Hematopoietic multipotent progenitor cell treated with erythropoietin and hydrocortisone succinate and interleukin-3 and kit ligand, for 6 days (in vitro differentiated cells): Measurements from ENCODE around the gene A4GALT.

Experiments
- DNase-seq: peaks from one replicate; pipeline ENCODE4 v3.0.0-alpha.2; 2015

Gene A4GALT

DNA sequence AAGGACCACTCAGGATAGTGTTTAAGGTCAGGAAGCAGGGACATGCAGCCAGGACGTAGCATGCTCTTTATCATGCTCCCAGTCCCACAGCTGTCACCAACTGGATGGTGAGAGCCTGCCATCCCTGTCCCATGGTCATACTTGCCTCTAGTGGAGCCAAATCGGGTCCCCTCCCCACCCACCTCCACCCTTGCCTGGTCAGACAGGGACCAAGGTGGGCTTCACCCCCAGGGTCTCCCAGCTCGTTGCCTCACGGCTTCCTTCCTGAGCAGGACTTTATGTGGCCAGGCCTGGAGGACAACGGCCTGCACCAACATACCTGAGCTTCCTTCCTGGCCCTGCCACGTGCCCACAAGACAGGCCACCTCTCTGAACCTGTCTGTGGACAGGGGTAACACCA, 19.8 kb downstream of the A4GALT start:
- DNase-seq: no peak

GRCh38 chr22:42700355-42700754, 20.3 kb downstream of the A4GALT start:
- no peak for DNase-seq

GRCh38 chr22:42699976-42700352, 20.7 kb downstream of the A4GALT start:
- no peak for DNase-seq

DNA sequence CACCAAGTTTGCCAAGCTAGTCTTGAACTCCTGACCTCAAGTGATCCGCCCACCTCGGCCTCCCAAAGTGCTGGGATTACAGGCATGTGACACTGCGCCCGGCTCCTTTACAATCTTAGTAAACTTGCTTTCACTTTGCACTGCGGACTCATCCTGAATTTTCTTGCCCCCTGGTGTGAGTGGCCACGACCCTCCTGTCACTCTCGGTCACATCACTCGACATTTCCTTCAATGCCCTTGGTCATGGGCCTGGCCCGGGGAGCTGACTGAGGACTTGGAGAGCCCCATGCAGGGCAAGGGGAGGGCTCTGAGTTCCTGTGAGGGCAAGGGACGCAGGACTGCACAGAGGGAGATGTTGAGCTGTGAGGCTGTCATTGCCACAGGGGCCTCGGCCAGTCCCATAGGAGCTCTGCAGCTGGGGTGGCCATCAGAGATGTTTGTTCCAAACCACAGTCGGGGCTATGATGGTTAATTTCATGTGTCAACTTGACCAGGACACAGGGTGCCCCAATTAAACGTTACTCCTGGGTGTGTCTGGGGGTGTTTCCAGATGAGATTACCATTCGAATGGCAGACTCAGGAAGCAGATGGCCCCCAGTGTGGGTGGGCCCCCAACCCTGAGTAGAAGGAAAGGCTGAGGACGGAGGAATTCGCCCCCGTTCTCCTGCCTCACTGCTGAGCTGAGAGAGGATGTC, 21.2 kb downstream of the A4GALT start:
- peak; percentile 55 for DNase-seq

GRCh38 chr22:42697542-42698013, 23.1 kb downstream of the A4GALT start:
- no peak for DNase-seq

- no peak for DNase-seq
These were observed 24.2 kb downstream of the A4GALT start for GRCh38 chr22:42696331-42696967.

DNA sequence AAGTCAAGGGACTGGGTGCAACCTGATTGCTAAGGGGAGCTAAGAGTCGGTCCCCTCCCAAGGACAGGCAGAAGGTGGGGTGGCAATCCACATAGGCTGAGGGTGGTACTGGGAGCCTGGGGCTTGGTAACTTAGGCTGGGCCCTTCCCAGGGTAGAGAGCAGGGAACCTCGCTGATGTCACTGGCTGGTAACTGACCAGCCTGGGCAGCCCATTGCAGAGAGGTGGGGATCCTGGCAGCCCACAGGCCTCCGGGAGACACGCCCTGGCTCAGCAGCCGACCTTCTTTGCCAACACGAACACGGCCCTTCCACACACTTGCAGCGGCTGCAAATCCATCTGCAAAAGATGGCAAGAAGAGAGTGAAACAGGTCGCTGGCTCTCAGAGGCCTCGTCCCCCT, 25.4 kb downstream of the A4GALT start:
- DNase-seq: no peak

- no peak for DNase-seq
These were observed 26.6 kb downstream of the A4GALT start for GRCh38 chr22:42693763-42694683.

- DNase-seq: no peak
These were observed 27.5 kb downstream of the A4GALT start for GRCh38 chr22:42693055-42693762.

DNA sequence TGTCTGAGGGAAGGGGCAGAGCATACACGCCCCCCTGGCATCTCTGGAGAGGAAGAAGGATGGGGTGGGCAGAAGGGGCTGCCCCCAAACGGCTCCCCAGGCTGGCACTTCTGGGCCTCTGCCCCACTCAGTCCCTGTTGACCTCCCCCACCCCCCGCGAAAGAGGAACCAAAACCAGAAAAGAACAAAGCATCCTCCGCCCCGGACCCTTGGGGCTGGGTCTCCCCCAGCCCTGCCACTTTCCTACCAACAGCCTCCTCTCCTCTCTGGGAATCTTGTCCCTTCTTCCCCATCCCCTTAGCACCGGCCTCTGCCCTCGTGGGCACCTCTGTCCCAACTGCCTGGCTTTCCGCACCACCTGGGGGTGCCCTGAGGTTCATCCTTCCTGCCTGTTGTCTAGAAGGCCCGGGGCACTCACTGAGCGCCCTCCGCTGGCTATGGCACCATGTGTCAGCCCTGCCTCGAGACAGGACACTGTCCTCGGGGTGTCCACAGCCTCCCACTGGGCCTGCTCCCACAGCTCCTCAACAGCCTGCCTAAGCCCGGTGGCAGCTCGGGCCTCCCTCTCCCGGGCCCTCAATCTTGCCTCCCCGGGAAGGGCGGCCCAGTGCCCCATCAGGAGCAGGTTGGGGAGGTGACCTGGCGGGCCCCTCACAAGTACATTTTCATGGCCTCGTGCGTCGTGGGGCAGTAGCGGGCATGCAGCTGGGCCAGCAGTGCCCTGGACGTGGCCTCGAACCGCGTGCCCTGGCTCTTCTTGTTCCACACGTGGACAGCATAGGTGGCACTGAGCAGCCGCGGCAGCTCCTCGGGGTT, 28.2 kb downstream of the A4GALT start:
- DNase-seq: no peak

DNA sequence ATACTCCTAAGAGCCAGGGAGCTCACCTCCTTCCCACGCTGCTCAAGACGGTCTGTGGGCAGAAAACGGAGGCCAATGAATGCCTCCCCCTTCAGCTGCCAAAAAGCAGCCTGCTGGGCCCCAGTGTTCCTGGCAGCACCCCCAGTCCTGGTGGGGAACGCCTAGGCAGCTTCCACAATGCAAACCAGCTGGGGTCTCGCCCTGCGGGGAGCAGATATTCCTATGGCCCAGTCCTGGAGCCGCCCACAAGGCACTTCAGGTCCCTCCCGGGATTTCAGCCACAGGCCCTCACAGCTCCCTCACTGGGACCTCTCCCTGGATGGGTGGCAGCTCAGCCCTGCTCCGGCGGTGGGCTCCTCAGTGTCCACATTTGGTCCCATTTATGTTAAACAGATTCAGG, 29.2 kb downstream of the A4GALT start:
- DNase-seq: no peak

GRCh38 chr22:42688241-42689211, 32.1 kb downstream of the A4GALT start:
- no peak for DNase-seq

DNA sequence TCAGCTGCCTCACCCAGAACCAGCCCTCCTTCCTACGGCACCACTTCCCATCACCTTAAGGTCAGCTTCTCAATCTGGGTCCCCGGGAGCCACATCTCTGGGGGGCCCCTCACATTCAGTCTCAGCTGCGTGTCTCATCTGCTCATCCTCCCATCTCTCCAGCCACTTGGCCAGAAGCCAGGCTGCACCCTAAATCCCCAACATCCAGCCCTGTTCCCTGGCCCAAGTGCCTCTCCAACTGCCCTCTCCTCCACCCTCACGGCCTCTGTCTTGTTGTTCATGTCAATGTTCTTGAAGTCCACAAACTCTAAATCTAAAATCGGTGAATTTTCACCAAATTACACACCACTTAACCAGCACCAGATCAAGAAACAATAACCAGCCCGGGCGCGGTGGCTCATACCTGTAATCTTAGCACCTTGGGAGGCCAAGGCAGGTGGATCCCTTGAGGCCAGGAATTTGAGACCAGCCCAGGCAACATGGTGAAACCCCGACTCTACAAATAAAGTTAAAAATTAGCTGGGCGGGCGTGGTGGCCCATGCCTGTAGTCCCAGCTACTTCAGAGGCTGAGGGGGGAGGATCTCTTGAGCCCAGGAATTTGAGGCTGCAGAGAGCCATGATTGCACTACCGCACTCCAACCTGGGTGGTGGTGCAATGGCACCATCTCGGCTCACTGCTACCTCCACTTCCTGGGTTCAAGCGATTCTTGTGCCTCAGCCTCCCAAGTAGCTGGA, 33.7 kb downstream of the A4GALT start:
- DNase-seq: no peak

DNA sequence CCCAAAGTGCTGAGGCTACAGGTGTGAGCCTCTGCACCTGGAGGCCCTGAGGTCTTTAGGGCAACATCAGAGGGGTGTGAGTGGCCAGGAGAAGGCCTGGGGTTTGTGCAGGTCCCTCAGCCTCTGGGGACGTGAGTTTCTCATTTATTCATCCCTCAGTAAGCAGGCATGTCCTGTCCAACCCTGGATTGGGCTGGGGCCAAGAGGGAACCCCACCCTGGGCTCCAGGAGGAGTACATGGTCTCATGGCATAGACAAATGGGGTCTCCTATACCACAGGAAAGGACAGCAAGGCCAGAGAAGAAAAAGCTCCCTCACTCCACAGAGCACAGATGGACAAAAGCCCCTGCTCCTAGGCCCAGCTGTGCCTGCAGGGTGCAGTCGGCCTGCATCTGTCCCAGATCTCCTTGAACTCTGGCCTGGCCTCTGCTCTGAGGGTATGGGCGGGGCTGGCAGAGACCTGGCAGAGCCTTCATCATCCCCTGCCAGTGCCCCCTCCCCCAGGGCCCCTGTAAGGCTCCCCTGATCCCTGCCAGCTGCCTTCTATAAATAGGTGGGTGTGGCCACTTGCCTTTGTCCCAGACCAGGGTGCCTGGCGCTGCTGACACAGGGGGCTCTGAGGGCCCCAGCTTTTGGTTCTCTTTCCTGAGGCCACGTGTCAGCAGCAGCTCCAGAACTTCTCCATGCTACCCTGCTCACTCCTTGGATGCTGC, 34.6 kb downstream of the A4GALT start:
- DNase-seq: peak; percentile 77

DNA sequence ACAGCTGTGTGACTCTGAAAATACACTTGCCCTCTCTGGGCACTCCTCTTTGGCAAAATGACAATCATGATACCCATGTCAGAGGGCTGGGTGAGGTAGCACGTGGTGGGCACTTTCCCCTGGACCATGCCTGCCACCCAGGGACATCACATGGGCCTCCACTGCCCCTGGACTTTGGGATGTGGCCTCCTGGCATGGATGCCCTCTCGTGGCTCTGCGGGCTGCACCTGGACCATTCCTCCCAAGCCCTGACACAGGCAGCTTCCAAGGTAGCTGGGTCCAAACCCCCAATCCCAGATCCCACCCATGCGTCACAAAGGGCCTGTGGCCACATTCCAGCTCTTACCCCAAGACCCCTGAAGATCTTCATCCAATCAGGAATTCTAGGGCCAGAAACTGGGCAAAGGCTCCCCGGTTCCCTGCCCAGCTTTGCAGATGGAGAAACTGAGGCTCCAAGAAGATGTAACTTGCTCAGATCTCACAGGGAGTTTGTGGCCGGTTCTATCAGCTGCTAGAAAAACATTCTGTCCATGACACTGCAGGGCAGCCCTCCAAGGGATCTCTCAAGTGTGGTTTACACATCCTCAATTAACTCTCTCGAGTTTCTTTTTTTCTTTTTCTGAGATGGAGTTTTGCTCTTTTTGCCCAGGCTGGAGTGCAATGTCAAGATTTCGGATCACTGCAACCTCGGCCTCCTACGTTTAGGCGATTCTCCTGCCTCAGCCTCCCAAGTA, 36.0 kb downstream of the A4GALT start:
- DNase-seq: no peak

DNA sequence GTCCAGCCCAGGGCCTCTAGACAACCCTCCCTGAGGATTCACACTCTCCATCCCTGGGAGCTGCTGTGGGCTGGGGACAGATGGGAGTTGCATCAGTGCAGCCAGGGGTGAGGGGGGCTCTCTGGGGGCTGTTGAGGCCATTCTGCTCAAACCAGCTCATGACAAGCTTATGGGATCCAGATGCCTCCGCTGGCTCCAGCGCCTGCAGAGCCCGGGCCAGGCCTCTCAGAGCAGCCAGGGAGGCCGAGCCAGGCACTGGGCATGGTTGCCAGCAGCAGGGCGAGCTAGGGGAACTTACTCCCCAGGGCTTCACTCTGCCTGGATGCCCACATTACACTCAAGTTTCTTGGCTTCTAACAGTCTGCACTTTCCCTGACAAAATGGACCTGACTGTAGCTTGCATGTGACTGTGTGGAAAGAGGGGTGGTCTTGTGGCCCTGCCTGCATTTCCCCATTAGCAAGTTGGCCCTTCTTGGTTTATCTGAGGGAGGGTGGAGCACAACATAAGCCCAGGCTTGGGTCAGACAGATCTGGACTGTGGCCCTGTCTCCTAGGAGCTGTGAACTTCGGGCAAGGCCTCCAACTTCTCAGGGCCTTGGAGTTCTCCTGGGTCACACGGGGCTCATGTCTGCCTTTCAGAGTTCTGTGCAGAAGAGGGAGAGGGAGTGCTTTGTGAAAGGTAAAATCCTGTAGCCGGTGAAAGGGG, 36.9 kb downstream of the A4GALT start:
- no peak for DNase-seq

DNA sequence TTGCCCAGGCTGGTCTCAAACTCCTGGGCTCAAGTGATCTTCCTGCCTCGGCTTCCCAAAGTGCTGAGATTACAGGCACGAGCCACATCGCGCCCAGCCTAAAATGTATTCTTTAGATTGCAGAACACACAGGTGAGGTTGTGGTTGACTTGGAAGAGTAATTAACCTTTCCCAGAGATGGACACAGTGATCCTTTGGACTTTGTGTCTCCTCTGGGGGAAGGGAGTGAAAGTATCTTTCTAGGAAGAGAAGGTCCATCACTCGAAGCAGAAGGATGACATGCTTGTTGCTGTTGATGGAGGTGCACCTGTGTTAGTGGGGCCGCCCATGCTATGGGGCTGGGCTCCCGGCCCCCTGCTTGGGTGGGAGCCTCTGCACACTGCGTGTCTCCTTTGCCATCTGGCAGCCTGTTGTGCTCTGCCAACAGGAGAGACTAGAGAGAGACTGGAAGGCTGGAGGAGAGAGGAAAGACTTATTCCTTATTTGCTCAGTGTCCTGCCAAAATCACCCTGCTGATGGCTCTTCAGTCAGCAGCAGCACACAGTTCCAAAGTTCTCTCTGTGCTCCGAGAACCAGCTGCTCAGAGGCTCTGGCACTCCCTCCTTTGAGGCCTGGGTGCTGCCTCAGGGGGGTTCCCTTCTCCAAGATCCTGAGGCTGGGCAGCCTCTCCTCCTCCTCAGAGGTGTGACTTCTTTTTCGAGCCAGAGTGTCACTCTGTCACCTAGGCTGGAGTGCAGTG, 38.4 kb downstream of the A4GALT start:
- no peak for DNase-seq
